ENCODE data around the gene PFDN4. TPM values are rescaled to one million over a fixed set of nuclear protein-coding genes. Genes with fewer than 3 reads are reported as not detected.

The PFDN4 gene
- total RNA-seq, 2 experiments from 2014 or later: 38.4 to 40.3 TPM

GRCh38 chr20:54178256-54178655 lies 29.6 kb upstream of the PFDN4 start:
- Mint-ChIP-seq H3K9me3 (no peaks in the 10 kb centered on the region), H3K4me3 (no peak overlapping the region), H3K27ac (no peak overlapping the region), H3K27me3 (peaks cover 31% of the 10 kb centered on the region), H3K4me1 (ENCODE audit: low read depth) (peaks cover 13% of the 10 kb centered on the region), H3K36me3 (no peaks in the 10 kb centered on the region)
- intact Hi-C loops (cut with micrococcal nuclease): no loop called here
- DNase-seq: no peak
- ChIA-PET POLR2A (interaction anchor here (0.9 kb wide), 1 partner anchor 733 kb away, joined by 5 read pairs; no protein-coding TSS in a partner anchor), CTCF (interaction anchor here (1.4 to 1.6 kb wide), 2 partner anchors 9 to 74 kb away, joined by 3 to 6 read pairs; no protein-coding TSS in a partner anchor)

GRCh38 chr20:54179946-54180345 lies 27.9 kb upstream of the PFDN4 start:
- no peak for DNase-seq
- ChIA-PET CTCF (no interaction called here), POLR2A (no interaction called here)
- Mint-ChIP-seq H3K27me3 (peaks cover 26% of the 10 kb centered on the region), H3K9me3 (no peaks in the 10 kb centered on the region), H3K36me3 (no peaks in the 10 kb centered on the region), H3K27ac (no peak overlapping the region), H3K4me1 (ENCODE audit: low read depth) (no peaks in the 10 kb centered on the region), H3K4me3 (no peak overlapping the region)
- intact Hi-C loops (cut with micrococcal nuclease): no loop called here

- peaks cover 27% of the 10 kb centered on the region for H3K27me3 Mint-ChIP-seq
- intact Hi-C loops (cut with micrococcal nuclease): no loop called here
Measured at GRCh38 chr20:54180931-54181330, 27.0 kb upstream of the PFDN4 start.

GRCh38 chr20:54184071-54184470 lies 23.8 kb upstream of the PFDN4 start:
- peaks cover 16% of the 10 kb centered on the region for H3K27me3 Mint-ChIP-seq
- no peak overlapping the region for H3K27ac Mint-ChIP-seq
- no peaks in the 10 kb centered on the region for H3K4me1 Mint-ChIP-seq (ENCODE audit: low read depth)
- H3K9me3 Mint-ChIP-seq: no peaks in the 10 kb centered on the region
- DNase-seq: no peak
- POLR2A ChIA-PET: no interaction called here
- intact Hi-C loops (cut with micrococcal nuclease): no loop called here
- no peaks in the 10 kb centered on the region for H3K36me3 Mint-ChIP-seq
- CTCF ChIA-PET: interaction anchor here (0.9 kb wide), 1 partner anchor 81 kb away, joined by 4 read pairs; no protein-coding TSS in a partner anchor
- no peak overlapping the region for H3K4me3 Mint-ChIP-seq

More at GRCh38 chr20:54180931-54181330, 27.0 kb upstream of the PFDN4 start:
- Mint-ChIP-seq H3K4me1 (ENCODE audit: low read depth) (no peaks in the 10 kb centered on the region), H3K36me3 (no peaks in the 10 kb centered on the region), H3K9me3 (no peaks in the 10 kb centered on the region), H3K27ac (no peak overlapping the region), H3K4me3 (no peak overlapping the region)
- no peak for DNase-seq
- CTCF ChIA-PET: no interaction called here
- POLR2A ChIA-PET: no interaction called here

DNA sequence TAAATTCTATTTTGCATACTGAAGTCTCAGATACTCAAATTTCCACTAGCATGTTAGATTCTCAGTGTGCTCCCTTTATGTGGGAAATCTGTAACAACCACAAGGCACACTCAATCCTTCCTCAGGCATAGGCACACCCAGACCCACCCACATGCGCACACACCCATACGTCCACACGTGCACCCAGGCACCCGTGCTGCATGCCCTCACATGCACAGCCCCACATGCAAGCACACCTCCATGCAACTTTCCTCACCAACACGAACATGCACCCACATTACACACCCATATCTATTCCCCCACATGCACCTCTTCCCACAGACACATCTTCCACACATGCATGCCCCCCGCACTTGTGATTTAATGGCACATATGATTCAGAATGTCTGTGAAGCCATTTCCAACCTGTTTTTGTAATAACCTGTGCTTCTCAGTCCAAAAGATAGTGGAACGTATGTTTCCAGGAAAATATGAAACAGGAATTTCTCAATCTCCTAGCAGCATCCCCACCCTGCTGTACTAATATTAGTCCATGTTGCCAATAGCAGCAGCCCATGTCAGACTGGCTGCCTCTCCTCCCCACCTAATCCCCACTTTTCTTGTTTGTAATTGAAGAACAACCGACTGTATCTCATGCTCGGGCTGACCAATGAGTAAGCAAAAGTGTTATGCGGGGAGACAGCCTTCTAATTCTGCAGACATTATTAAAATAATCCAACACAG lies 22.8 kb upstream of the PFDN4 start:
- ChIA-PET CTCF (interaction anchor here (0.9 kb wide), 1 partner anchor 82 kb away, joined by 4 read pairs; no protein-coding TSS in a partner anchor), POLR2A (no interaction called here)
- intact Hi-C loops (cut with micrococcal nuclease): no loop called here
- Mint-ChIP-seq H3K4me1 (ENCODE audit: low read depth) (no peaks in the 10 kb centered on the region), H3K36me3 (no peaks in the 10 kb centered on the region), H3K4me3 (no peak overlapping the region), H3K9me3 (no peaks in the 10 kb centered on the region), H3K27me3 (peaks cover 16% of the 10 kb centered on the region), H3K27ac (no peak overlapping the region)
- no peak for DNase-seq

DNA sequence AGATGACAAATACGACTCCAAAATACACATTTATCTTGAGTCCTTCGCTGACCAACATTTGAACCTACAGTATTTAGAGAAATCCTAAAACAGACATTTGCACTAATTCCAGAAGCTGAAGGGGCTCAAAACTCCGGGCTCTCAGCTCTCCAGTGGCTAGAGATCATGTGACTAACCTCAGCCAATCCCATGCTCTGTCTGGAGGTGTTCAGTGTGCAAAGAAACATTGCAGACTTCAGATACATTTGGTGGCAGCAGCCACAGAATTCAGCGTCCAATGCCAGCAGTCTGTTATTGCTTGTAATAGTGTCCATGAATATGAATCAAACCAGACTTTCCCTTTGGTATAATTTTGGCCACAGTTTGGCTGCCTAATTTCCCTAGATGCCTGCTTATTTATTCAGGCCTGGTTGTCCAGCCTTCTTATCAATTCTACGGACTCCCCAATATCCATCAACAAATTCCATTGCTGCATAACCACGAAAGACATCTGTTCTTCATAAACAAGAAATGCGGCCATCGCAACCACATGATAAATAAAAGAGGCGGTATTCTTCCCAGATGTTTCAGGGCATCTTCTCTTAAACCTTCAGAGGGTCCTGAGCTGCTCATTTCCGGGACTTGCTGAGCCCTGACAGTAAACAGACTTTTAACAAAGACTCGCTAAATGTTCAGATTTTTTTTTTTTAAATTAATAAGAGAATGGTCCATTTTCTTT lies 19.6 kb upstream of the PFDN4 start:
- Mint-ChIP-seq H3K27me3 (peaks cover 27% of the 10 kb centered on the region), H3K4me3 (no peak overlapping the region), H3K36me3 (no peaks in the 10 kb centered on the region), H3K27ac (no peak overlapping the region), H3K9me3 (no peaks in the 10 kb centered on the region), H3K4me1 (ENCODE audit: low read depth) (no peaks in the 10 kb centered on the region)
- intact Hi-C loops (cut with micrococcal nuclease): no loop called here
- DNase-seq: no peak
- CTCF ChIA-PET: interaction anchor here (0.6 to 1.4 kb wide), 3 partner anchors 9 to 12 kb away, joined by 3 to 6 read pairs (median 5); no protein-coding TSS in a partner anchor
- POLR2A ChIA-PET: no interaction called here

GRCh38 chr20:54189630-54190029 lies 18.3 kb upstream of the PFDN4 start:
- intact Hi-C loops (cut with micrococcal nuclease): no loop called here
- Mint-ChIP-seq H3K4me1 (ENCODE audit: low read depth) (no peaks in the 10 kb centered on the region), H3K27me3 (peaks cover 25% of the 10 kb centered on the region), H3K4me3 (no peak overlapping the region), H3K9me3 (no peaks in the 10 kb centered on the region), H3K27ac (no peak overlapping the region), H3K36me3 (no peaks in the 10 kb centered on the region)
- CTCF ChIA-PET: no interaction called here
- POLR2A ChIA-PET: no interaction called here
- no peak for DNase-seq

- ChIA-PET POLR2A (no interaction called here), CTCF (interaction anchor here (1.0 kb wide), 1 partner anchor 87 kb away, joined by 3 read pairs; no protein-coding TSS in a partner anchor)
- H3K36me3 Mint-ChIP-seq: no peaks in the 10 kb centered on the region
- no peak overlapping the region for H3K4me3 Mint-ChIP-seq
- intact Hi-C loops (cut with micrococcal nuclease): no loop called here
- H3K9me3 Mint-ChIP-seq: no peaks in the 10 kb centered on the region
- H3K27ac Mint-ChIP-seq: no peak overlapping the region
- H3K27me3 Mint-ChIP-seq: peaks cover 19% of the 10 kb centered on the region
- no peaks in the 10 kb centered on the region for H3K4me1 Mint-ChIP-seq (ENCODE audit: low read depth)
- no peak for DNase-seq
Measured at GRCh38 chr20:54190217-54190616, 17.7 kb upstream of the PFDN4 start.

GRCh38 chr20:54193817-54194216 lies 14.1 kb upstream of the PFDN4 start:
- Mint-ChIP-seq H3K9me3 (no peaks in the 10 kb centered on the region), H3K36me3 (no peaks in the 10 kb centered on the region), H3K4me1 (ENCODE audit: low read depth) (no peaks in the 10 kb centered on the region), H3K27me3 (peaks cover 16% of the 10 kb centered on the region), H3K27ac (no peak overlapping the region), H3K4me3 (no peak overlapping the region)
- intact Hi-C loops (cut with micrococcal nuclease): no loop called here
- ChIA-PET POLR2A (no interaction called here), CTCF (interaction anchor here (0.6 kb wide), 1 partner anchor 1992 kb away, joined by 3 read pairs; no protein-coding TSS in a partner anchor)
- no peak for DNase-seq

DNA sequence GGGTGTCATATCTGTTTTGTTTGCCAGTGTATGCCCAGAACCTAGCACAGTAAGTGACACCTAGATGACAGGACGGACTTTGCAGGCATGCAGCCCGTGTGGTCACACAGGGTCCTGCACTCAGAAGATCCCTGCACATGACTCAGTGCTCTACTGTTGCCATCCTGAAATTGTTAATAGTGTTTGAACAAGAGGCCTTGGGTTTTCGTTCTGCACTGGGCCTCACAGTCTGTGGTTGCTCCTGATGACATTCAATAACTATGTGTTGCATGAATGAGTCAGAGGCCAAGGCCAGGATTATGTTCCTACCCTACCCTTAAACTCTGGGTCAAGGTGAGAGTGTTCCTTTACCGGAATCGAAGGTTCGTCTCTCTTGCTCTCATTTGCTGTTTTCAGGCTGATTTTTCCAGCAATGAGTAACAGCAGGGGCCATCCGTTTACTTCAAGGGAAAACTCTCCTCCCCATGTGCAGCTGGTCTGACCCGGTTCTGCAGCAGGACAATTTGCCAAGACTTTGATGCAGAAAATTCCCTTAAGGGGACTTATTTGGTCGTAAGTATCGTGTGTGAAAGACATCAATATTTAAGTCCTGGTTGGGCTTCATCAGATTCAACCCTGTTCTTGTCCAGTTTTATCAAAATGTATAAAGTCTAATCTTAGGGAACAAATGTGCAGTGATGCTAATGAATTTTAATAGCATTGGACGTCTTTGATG lies 13.0 kb upstream of the PFDN4 start:
- Mint-ChIP-seq H3K27me3 (peaks cover 16% of the 10 kb centered on the region), H3K27ac (no peak overlapping the region), H3K36me3 (no peaks in the 10 kb centered on the region), H3K4me3 (no peak overlapping the region), H3K9me3 (no peaks in the 10 kb centered on the region), H3K4me1 (ENCODE audit: low read depth) (no peaks in the 10 kb centered on the region)
- DNase-seq: no peak
- intact Hi-C loops (cut with micrococcal nuclease): no loop called here
- ChIA-PET CTCF (interaction anchor here (0.8 to 1.2 kb wide), 4 partner anchors 91 to 453 kb away, joined by 3 to 5 read pairs (median 3); no protein-coding TSS in a partner anchor), POLR2A (no interaction called here)

GRCh38 chr20:54195483-54196472 lies 12.1 kb upstream of the PFDN4 start:
- Mint-ChIP-seq H3K4me1 (ENCODE audit: low read depth) (no peaks in the 10 kb centered on the region), H3K36me3 (no peaks in the 10 kb centered on the region), H3K27me3 (peaks cover 16% of the 10 kb centered on the region), H3K4me3 (no peak overlapping the region), H3K27ac (no peak overlapping the region), H3K9me3 (no peaks in the 10 kb centered on the region)
- no peak for DNase-seq
- CTCF ChIA-PET: interaction anchor here (0.8 to 1.2 kb wide), 4 partner anchors 92 to 452 kb away, joined by 3 to 5 read pairs (median 3); no protein-coding TSS in a partner anchor
- POLR2A ChIA-PET: no interaction called here
- intact Hi-C loops (cut with micrococcal nuclease): no loop called here
